Lung (tissue), 16 donors: ENCODE results near the gene DNAJC3. TPM values are rescaled to one million over a fixed set of nuclear protein-coding genes. Genes with fewer than 3 reads are reported as not detected.

ENCODE experiments used
- ATAC-seq: fragments of 200-7000 bp; cut with Tn5 transposase; one replicate; pipeline ENCODE4 v1.9.1; 2020; ENCODE audit warnings: moderate number of reproducible peaks; ENCODE audit not compliant: insufficient read depth, low FRiP score
- DNase-seq, 3 donors: peaks; one replicate each; pipeline ENCODE4 v3.0.0-alpha.2; 2013 to 2017
- H3K27ac ChIP-seq, 2 donors: one replicate each; pipeline ENCODE4 v1.5.1; 2013; ENCODE audit warnings: mild to moderate bottlenecking in 2 of 2, moderate library complexity in 2 of 2, control low read depth in 1 of 2, inconsistent platforms in 1 of 2, low read depth in 1 of 2, low read length in 1 of 2
- H3K27me3 ChIP-seq, 3 donors: one replicate each; pipeline ENCODE4 v1.5.1; 2013; ENCODE audit warnings: low read length in 2 of 3; ENCODE audit not compliant: control insufficient read depth in 3 of 3, insufficient read depth in 3 of 3
- H3K36me3 ChIP-seq, 4 donors: one replicate each; pipeline ENCODE4 v1.5.1; 2013; ENCODE audit warnings: low read length in 4 of 4, mild to moderate bottlenecking in 1 of 4, moderate library complexity in 1 of 4; ENCODE audit not compliant: control insufficient read depth in 4 of 4, insufficient read depth in 4 of 4
- H3K4me1 ChIP-seq, 5 donors: one replicate each; pipeline ENCODE4 v1.5.1; 2013; ENCODE audit warnings: low read length in 5 of 5, mild to moderate bottlenecking in 2 of 5, moderate library complexity in 1 of 5; ENCODE audit not compliant: control insufficient read depth in 5 of 5, insufficient read depth in 5 of 5
- H3K4me3 ChIP-seq: one replicate; pipeline ENCODE4 v1.5.1; 2013; ENCODE audit warnings: mild to moderate bottlenecking, control low read depth, moderate library complexity
- H3K9ac ChIP-seq, 2 donors: one replicate each; pipeline ENCODE4 v1.5.1; 2013; ENCODE audit warnings: low read length in 2 of 2, control low read depth in 1 of 2; ENCODE audit not compliant: insufficient read depth in 1 of 2
- H3K9me3 ChIP-seq, 4 donors: one replicate each; pipeline ENCODE4 v1.5.1; 2013; ENCODE audit warnings: low read length in 3 of 4, mild to moderate bottlenecking in 1 of 4, moderate library complexity in 1 of 4; ENCODE audit not compliant: control insufficient read depth in 4 of 4, insufficient read depth in 3 of 4
- CTCF ChIP-seq: IDR thresholded peaks from 2 replicates; pipeline ENCODE4 v1.5.1; 2012; ENCODE audit warnings: mild to moderate bottlenecking; ENCODE audit errors: control extremely low read depth, extremely low read depth
- WGBS, 2 donors: extraction: QIAGEN DNeasy Blood & Tissue Kit; methylation state at CpG; one replicate each; pipeline ENCODE4 v1.1.7; 2013; 5-methylcytosine and 5-hydroxymethylcytosine counted together
- long read RNA-seq, 5 donors: transcript quantifications; one replicate each; lab custom pipeline, GENCODE V29; 2026
- polyA plus RNA-seq, 2 donors: library from polyadenylated mRNA; stranded (reverse); fragments of 200-250 nt; gene quantifications; one replicate each; pipeline ENCODE4 v1.2.1, GENCODE V29; 2013
- total RNA-seq, 2 donors: library from RNA; depleted of rRNA in 1 of 2; stranded (reverse); fragments of >200 nt in 1 of 2; gene quantifications; one replicate each; pipeline ENCODE4 v1.2.1, GENCODE V29; 2014 to 2021
- donor health status: control.
- donor health status: control.
- donor health status: Bipolar disorder and iron deficiency.
- donor health status: healthy.
- donor health status: DM: yes; HTN: yes; CAD: no.

DNAJC3 gene
- total RNA-seq (10 to 100 TPM; 48.2 to 61.8 TPM), polyA plus RNA-seq (10 to 100 TPM; 15.2 to 28.7 TPM)
- long read RNA-seq, donor 1, full-length matches to known transcripts, result 4 of 4 reads
- long read RNA-seq, donor 1, partial matches to known transcripts, result 0 of 4 reads
- long read RNA-seq, donor 1, other reads (novel, unspliced or antisense), result 0 of 4 reads
- long read RNA-seq, donor 2, result 0 reads
- long read RNA-seq, donor 3, full-length matches to known transcripts, result 1 of 1 reads
- long read RNA-seq, donor 3, partial matches to known transcripts, result 0 of 1 reads
- long read RNA-seq, donor 3, other reads (novel, unspliced or antisense), result 0 of 1 reads
- long read RNA-seq, donor 4, full-length matches to known transcripts, result 2 of 2 reads
- long read RNA-seq, donor 4, partial matches to known transcripts, result 0 of 2 reads
- long read RNA-seq, donor 4, other reads (novel, unspliced or antisense), result 0 of 2 reads
- long read RNA-seq, donor 5, full-length matches to known transcripts, result 6 of 6 reads
- long read RNA-seq, donor 5, partial matches to known transcripts, result 0 of 6 reads
- long read RNA-seq, donor 5, other reads (novel, unspliced or antisense), result 0 of 6 reads

GRCh38 chr13:95676762-95677563 lies at the start of gene DNAJC3:
TSS of gene DNAJC3 (plus strand) at chr13:95677139. CDS start at chr13:95677256, 117 bp downstream.
- no peak for TF ChIP-seq CTCF
- DNase-seq (peak; percentile 98 to 99 (median 99)), ATAC-seq (peak; percentile 99)
- peak within 1 kb of the TSS; percentile 92 for H3K4me3 ChIP-seq
- WGBS, 2 donors, result 0 to 1% methylated on average over 70 to 90 of the region's 90 CpGs
- H3K9ac ChIP-seq, result peak within 1 kb of the TSS; percentile 75 to 90
- H3K27me3 ChIP-seq, result no peaks in the 10 kb centered on the region
- peaks cover 0 to 1% (median 0%) of the 10 kb centered on the region in 4 donors for H3K36me3 ChIP-seq
- H3K9me3 ChIP-seq, result peaks cover 0 to 2% (median under 1%) of the 10 kb centered on the region in 4 donors
- H3K27ac ChIP-seq, result peak within 1 kb of the TSS; percentile 98
- peaks cover 2 to 35% (median 4%) of the 10 kb centered on the region in 5 donors for H3K4me1 ChIP-seq

GRCh38 chr13:95627590-95627989 lies 49.3 kb upstream of the DNAJC3 start:
- Histone ChIP-seq H3K9ac (no peak overlapping the region), H3K36me3 (peaks cover 0 to 64% (median 30%) of the 10 kb centered on the region in 4 donors), H3K4me3 (no peak overlapping the region), H3K9me3 (peaks cover 0 to 3% (median 0%) of the 10 kb centered on the region in 4 donors), H3K4me1 (no peaks in the 10 kb centered on the region), H3K27me3 (no peaks in the 10 kb centered on the region), H3K27ac (no peak overlapping the region)
- WGBS, 2 donors, result 98 to 100% methylated on average over 1 of the region's 1 CpG
- DNase-seq (no peak), ATAC-seq (no peak)
- no peak for TF ChIP-seq CTCF

GRCh38 chr13:95628488-95628887 lies 48.5 kb upstream of the DNAJC3 start:
- no peak for TF ChIP-seq CTCF
- no peaks in the 10 kb centered on the region for H3K4me1 ChIP-seq
- H3K36me3 ChIP-seq, result peaks cover 0 to 64% (median 31%) of the 10 kb centered on the region in 4 donors
- no peak overlapping the region for H3K27ac ChIP-seq
- no peak overlapping the region for H3K4me3 ChIP-seq
- ATAC-seq, result no peak
- DNase-seq, result no peak
- no peaks in the 10 kb centered on the region for H3K27me3 ChIP-seq
- H3K9me3 ChIP-seq, result peaks cover 0 to 3% (median 0%) of the 10 kb centered on the region in 4 donors
- 79 to 89% methylated on average over 1 of the region's 1 CpG for WGBS, 2 donors
- H3K9ac ChIP-seq, result no peak overlapping the region
